Measurements from ENCODE around the gene AZIN2. TPM values are rescaled to one million over a fixed set of nuclear protein-coding genes. Genes with fewer than 3 reads are reported as not detected.
"Not testable (repeated sequence)": the region's sequence is repeated elsewhere in the genome, so short reads cannot be mapped to it uniquely, and the experiment has no call there.

The AZIN2 gene
- total and polyA plus RNA-seq, 10 of the 15 experiments (the other 5 are each of a cell fraction or from before 2014, with no cell fraction given): 0.02 to 0.85 (median 0.23) TPM

- intact Hi-C loops (cut with micrococcal nuclease; ENCODE audit: unreplicated experiment) (loop anchor here (10.0 kb wide), 1 partner anchor 222 kb away; no protein-coding TSS in a partner anchor), in situ Hi-C loops (cut with MboI) (no loop called here)
- ChIA-PET RAD21 (ENCODE audit: unreplicated experiment) (no interaction called here), CTCF (no interaction called here), POLR2A (no interaction called here), SMC1A (ENCODE audit: uncharacterized antibody, unreplicated experiment) (interaction anchor here (1.6 kb wide), 1 partner anchor 348 kb away, joined by 3 read pairs; no protein-coding TSS in a partner anchor)
- H3K9me3 ChIP-seq (replicated peaks; ENCODE audit: control insufficient read depth, insufficient read depth, low read length): no peaks in the 10 kb centered on the region
- no peak for DNase-seq (ENCODE audit: low read depth, low spot score)
- no peaks in the 10 kb centered on the region for H3K27me3 ChIP-seq (replicated peaks in 1 of 2; ENCODE audit: control insufficient read depth in 2 of 2, insufficient read depth in 2 of 2, low read length in 1 of 2)
- no peak for TF ChIP-seq BCLAF1 (IDR thresholded peaks at IDR 0.05)
- TF ChIP-seq CHD4 (IDR thresholded peaks at IDR 0.05): no peak
- TF ChIP-seq RELB (IDR thresholded peaks at IDR 0.05; ENCODE audit: low read depth): no peak
- no peak for TF ChIP-seq CUX1 (IDR thresholded peaks at IDR 0.05; ENCODE audit: insufficient replicate concordance, low read depth, low read length)
- TF ChIP-seq RELA (IDR thresholded peaks at IDR 0.05; ENCODE audit: borderline replicate concordance, partially characterized antibody): no peak
- TF ChIP-seq RAD51 (IDR thresholded peaks at IDR 0.05): no peak
- BruUV-seq (replicated peaks): no TSS peak
- no peak overlapping the region for H3K4me3 ChIP-seq
- H3K4me1 ChIP-seq (ENCODE audit: control insufficient read depth, insufficient read depth, low read length): peaks cover 20% of the 10 kb centered on the region
- H3K4me2 ChIP-seq (ENCODE audit: control insufficient read depth, insufficient read depth): no peak overlapping the region
- H4K20me1 ChIP-seq (ENCODE audit: control insufficient read depth, insufficient read depth): no peaks in the 10 kb centered on the region
- H3K27ac ChIP-seq (ENCODE audit: control insufficient read depth, insufficient read depth): no peak overlapping the region
- FAIRE-seq: no peak
- H3K9ac ChIP-seq (ENCODE audit: control insufficient read depth, insufficient read depth, low read length): no peak overlapping the region
- WGBS (ENCODE audit: insufficient coverage, insufficient replicate concordance, low lambda C conversion rate, missing lambda C conversion rate): 76% methylated on average over 3 of the region's 3 CpGs
- H2AFZ ChIP-seq (ENCODE audit: control insufficient read depth, low read depth, low read length): no peak overlapping the region
- H3K79me2 ChIP-seq (ENCODE audit: control insufficient read depth, insufficient read depth, low read length): peaks cover 13% of the 10 kb centered on the region
- no peaks in the 10 kb centered on the region for H3K36me3 ChIP-seq (ENCODE audit: control insufficient read depth in 2 of 2, insufficient read depth in 2 of 2, low read length in 1 of 2)
- no peak for ATAC-seq
Observed at GRCh38 chr1:33123266-33123665, 42.3 kb downstream of the AZIN2 start.

- BruUV-seq (replicated peaks); POLR2A ChIA-PET; FAIRE-seq: not testable (repeated sequence)
Observed at GRCh38 chr1:33124647-33125046, 43.7 kb downstream of the AZIN2 start.

More at GRCh38 chr1:33124647-33125046, 43.7 kb downstream of the AZIN2 start:
- H3K27me3 ChIP-seq (replicated peaks in 1 of 2; ENCODE audit: control insufficient read depth in 2 of 2, insufficient read depth in 2 of 2, low read length in 1 of 2); H3K9me3 ChIP-seq (replicated peaks; ENCODE audit: control insufficient read depth, insufficient read depth, low read length); in situ Hi-C loops (cut with MboI); DNase-seq (ENCODE audit: low read depth, low spot score); ATAC-seq; H3K27ac ChIP-seq (ENCODE audit: control insufficient read depth, insufficient read depth); H3K4me2 ChIP-seq (ENCODE audit: control insufficient read depth, insufficient read depth); H2AFZ ChIP-seq (ENCODE audit: control insufficient read depth, low read depth, low read length); RAD21 ChIA-PET (ENCODE audit: unreplicated experiment); H3K9ac ChIP-seq (ENCODE audit: control insufficient read depth, insufficient read depth, low read length); H3K36me3 ChIP-seq (ENCODE audit: control insufficient read depth in 2 of 2, insufficient read depth in 2 of 2, low read length in 1 of 2); H4K20me1 ChIP-seq (ENCODE audit: control insufficient read depth, insufficient read depth); H3K4me3 ChIP-seq: not testable (repeated sequence)
- peaks cover 15% of the 10 kb centered on the region for H3K79me2 ChIP-seq (ENCODE audit: control insufficient read depth, insufficient read depth, low read length)
- intact Hi-C loops (cut with micrococcal nuclease; ENCODE audit: unreplicated experiment): loop anchor here (5.0 to 10.0 kb wide), 2 partner anchors 133 to 220 kb away; partner anchors contain the start of gene ZNF362
- peaks cover 22% of the 10 kb centered on the region for H3K4me1 ChIP-seq (ENCODE audit: control insufficient read depth, insufficient read depth, low read length)
- SMC1A ChIA-PET (ENCODE audit: uncharacterized antibody, unreplicated experiment): interaction anchor here (1.0 to 1.6 kb wide), 3 partner anchors 9 to 347 kb away, joined by 3 to 6 read pairs (median 4); no protein-coding TSS in a partner anchor
- CTCF ChIA-PET: interaction anchor here (1.4 to 6.0 kb wide), 2 partner anchors 11 to 14 kb away, joined by 4 to 51 read pairs; no protein-coding TSS in a partner anchor
- WGBS (ENCODE audit: insufficient coverage, insufficient replicate concordance, low lambda C conversion rate, missing lambda C conversion rate): 100% methylated on average over 3 of the region's 4 CpGs
